AG10803 (cell line): ENCODE data around the gene SOS2.

ENCODE experiments used
- DNase-seq: peaks from one replicate; pipeline ENCODE4 v3.0.0; 2010; ENCODE audit warnings: low read depth
- H3K4me3 ChIP-seq: 2 replicates; pipeline ENCODE4 v1.5.1; 2011; ENCODE audit warnings: mild to moderate bottlenecking, low read length, control low read depth
- CTCF ChIP-seq: conservative IDR thresholded peaks from 2 replicates; pipeline ENCODE4 v1.5.1; 2011; ENCODE audit warnings: mild to moderate bottlenecking, low read length, control low read depth, inconsistent platforms

The SOS2 gene

GRCh38 chr14:50107850-50108249 is 123.5 kb downstream of the SOS2 start:
- no peak for TF ChIP-seq CTCF
- H3K4me3 ChIP-seq = no peak overlapping the region
- no peak for DNase-seq

- no peak for TF ChIP-seq CTCF
- no peak for DNase-seq
- H3K4me3 ChIP-seq = no peak overlapping the region
These were observed 125.2 kb downstream of the SOS2 start for GRCh38 chr14:50106178-50106577.

GRCh38 chr14:50103558-50103957 is 127.8 kb downstream of the SOS2 start:
- no peak overlapping the region for H3K4me3 ChIP-seq
- TF ChIP-seq CTCF = no peak
- DNase-seq = no peak

GRCh38 chr14:50101417-50101816 is 130.0 kb downstream of the SOS2 start:
- no peak for DNase-seq
- TF ChIP-seq CTCF = no peak
- H3K4me3 ChIP-seq = no peak overlapping the region

GRCh38 chr14:50100805-50101204 is 130.6 kb downstream of the SOS2 start:
- no peak overlapping the region for H3K4me3 ChIP-seq
- no peak for DNase-seq
- no peak for TF ChIP-seq CTCF

- no peak for DNase-seq
- H3K4me3 ChIP-seq = no peak overlapping the region
- TF ChIP-seq CTCF = no peak
These were observed 132.0 kb downstream of the SOS2 start for GRCh38 chr14:50099335-50099734.

GRCh38 chr14:50095895-50096294 is 135.5 kb downstream of the SOS2 start:
- DNase-seq = no peak
- no peak overlapping the region for H3K4me3 ChIP-seq
- TF ChIP-seq CTCF = no peak
